K562 (cell line): ENCODE data around the gene ANKH. TPM values are rescaled to one million over a fixed set of nuclear protein-coding genes. Genes with fewer than 3 reads are reported as not detected.

Experiments used
- ATAC-seq: fragments of 200-7000 bp; cut with Tn5 transposase; 3 replicates; pipeline ENCODE4 v1.9.1; 2020; ENCODE audit warnings: moderate library complexity
- BruUV-seq: library from RNA; stranded (reverse); fragments of 400-500 nt; replicated peaks from 2 replicates; lab custom pipeline; 2021; lab: Mats Ljungman, UMichigan
- CTCF ChIA-PET: fragments of 300-600 bp; formaldehyde crosslinking; extraction: SDS; loops from one replicate; lab custom pipeline; 2021; ENCODE audit warnings: low intra/inter-chr PET ratio; lab: Yijun Ruan, JAX
- POLR2A ChIA-PET: fragments of 300-600, 350-650 bp; sonication (Branson Sonifier 250); formaldehyde crosslinking; extraction: SDS; loops from one replicate; lab custom pipeline; 2021; ENCODE audit warnings: antibody characterized with exemption, inconsistent platforms; lab: Yijun Ruan, JAX
- DNase-seq, 4 experiments: peaks; one replicate each; pipeline versions ENCODE4 v3.0.0 to v3.0.0-alpha.2; 2011 to 2018; ENCODE audit warnings: low spot score in 3 of 4, mixed read lengths in 3 of 4; ENCODE audit errors: extremely low read depth in 1 of 4
- FAIRE-seq: peaks from 2 replicates; lab custom pipeline; 2011; peaks lifted over from hg19 to GRCh38; lab: Jason Lieb, UNC
- H2AFZ ChIP-seq: 2 replicates; pipeline ENCODE4 v1.6.0; 2011; ENCODE audit warnings: low read depth, low read length, control low read depth, inconsistent platforms
- H3K27ac ChIP-seq: fragments of 200-600 bp; 3 replicates; pipeline ENCODE4 v1.8.0; 2011; ENCODE audit warnings: low read depth, mild to moderate bottlenecking, control low read depth, inconsistent platforms, low read length, moderate library complexity, mixed read lengths; ENCODE audit errors: extremely low read depth
- H3K27me3 ChIP-seq, 2 experiments: fragments of 300-600 bp in 1 of 2; 2 replicates in 1 of 2; 3 replicates in 1 of 2; pipeline versions ENCODE4 v1.6.0 to v1.8.0; 2011; ENCODE audit warnings: inconsistent platforms in 2 of 2, low read length in 2 of 2, mild to moderate bottlenecking in 1 of 2, mixed read lengths in 1 of 2, moderate library complexity in 1 of 2; ENCODE audit not compliant: control insufficient read depth in 2 of 2, insufficient read depth in 2 of 2
- H3K36me3 ChIP-seq: fragments of 300-600 bp; 3 replicates; pipeline ENCODE4 v1.8.0; 2011; ENCODE audit warnings: mild to moderate bottlenecking, low read length, inconsistent platforms; ENCODE audit not compliant: control insufficient read depth, insufficient read depth
- H3K4me1 ChIP-seq, 2 experiments: fragments of 200-600 bp in 1 of 2; replicated peaks in 1 of 2; 2 replicates in 1 of 2; 3 replicates in 1 of 2; pipeline versions ENCODE4 v1.5.1 to v1.8.0; 2011; ENCODE audit warnings: inconsistent platforms in 2 of 2, low read length in 2 of 2, mild to moderate bottlenecking in 1 of 2, mixed read lengths in 1 of 2, moderate library complexity in 1 of 2; ENCODE audit not compliant: control insufficient read depth in 2 of 2, insufficient read depth in 2 of 2
- H3K4me2 ChIP-seq: 2 replicates; pipeline ENCODE4 v1.6.1; 2011; ENCODE audit warnings: low read length, control low read depth, inconsistent platforms, mixed read lengths; ENCODE audit not compliant: insufficient read depth
- H3K4me3 ChIP-seq: fragments of 200-600 bp; sonication (generic), shearing (Covaris generic); 2 replicates; pipeline ENCODE4 v1.5.1; 2016; ENCODE audit warnings: control low read depth, inconsistent platforms
- H3K79me2 ChIP-seq: fragments of 200-600 bp; 3 replicates; pipeline ENCODE4 v1.8.0; 2011; ENCODE audit warnings: low read length, inconsistent platforms; ENCODE audit not compliant: control insufficient read depth, insufficient read depth
- H3K9ac ChIP-seq, 2 experiments: 2 replicates each; pipeline versions ENCODE4 v1.6.0 to v1.6.1; 2011; ENCODE audit warnings: low read depth in 2 of 2, low read length in 2 of 2, control low read depth in 1 of 2, inconsistent platforms in 1 of 2, mild to moderate bottlenecking in 1 of 2, mixed read lengths in 1 of 2; ENCODE audit not compliant: insufficient read depth in 1 of 2
- H3K9me1 ChIP-seq: one replicate; pipeline ENCODE4 v1.6.0; 2011; ENCODE audit warnings: inconsistent platforms, mild to moderate bottlenecking, low read length, moderate library complexity; ENCODE audit not compliant: control insufficient read depth, insufficient read depth
- H3K9me3 ChIP-seq: replicated peaks from 2 replicates; pipeline ENCODE4 v1.5.1; 2011; ENCODE audit warnings: low read depth, low read length, inconsistent platforms; ENCODE audit not compliant: control insufficient read depth, insufficient read depth
- H4K20me1 ChIP-seq: replicated peaks from 2 replicates; pipeline ENCODE4 v1.6.1; 2011; ENCODE audit warnings: low read length, inconsistent platforms, mixed read lengths; ENCODE audit not compliant: control insufficient read depth, insufficient read depth
- CAMTA2 ChIP-seq: fragments of 250-450 bp; sonication (Bioruptor Pico); conservative IDR thresholded peaks from 2 replicates; pipeline ENCODE4 v1.5.1; 2022
- CREB1 ChIP-seq, 2 experiments: sonication (generic) in 1 of 2; formaldehyde crosslinking in 1 of 2; IDR thresholded peaks; 2 replicates each; pipeline versions ENCODE4 v1.6.1 to v1.8.0; 2012 to 2022; ENCODE audit warnings: inconsistent platforms in 1 of 2, mild to moderate bottlenecking in 1 of 2, missing genetic modification reagents in 1 of 2, moderate library complexity in 1 of 2
- DMBX1 ChIP-seq: fragments of 250-450 bp; sonication (Bioruptor Pico); IDR thresholded peaks from 2 replicates; pipeline ENCODE4 v1.8.0; 2022; ENCODE audit warnings: inconsistent platforms, mild to moderate bottlenecking, moderate library complexity, borderline replicate concordance
- FOXM1 ChIP-seq, 2 experiments: fragments of 450-650 bp in 1 of 2; sonication (generic) in 1 of 2; formaldehyde crosslinking in 1 of 2; IDR thresholded peaks; 2 replicates each; pipeline versions ENCODE4 v1.6.1 to v1.9.0; 2017 to 2022; ENCODE audit warnings: low read depth in 2 of 2, mild to moderate bottlenecking in 2 of 2, missing genetic modification reagents in 1 of 2, moderate library complexity in 1 of 2
- KAT7 ChIP-seq: sonication (generic); formaldehyde crosslinking; IDR thresholded peaks from 2 replicates; pipeline ENCODE4 v1.8.0; 2022; ENCODE audit warnings: missing genetic modification reagents, mild to moderate bottlenecking, borderline replicate concordance
- NCOA4 ChIP-seq: fragments of 450-650 bp; IDR thresholded peaks from 2 replicates; pipeline ENCODE4 v1.6.1; 2018; ENCODE audit warnings: mild to moderate bottlenecking; ENCODE audit not compliant: partially characterized antibody
- SETDB1 ChIP-seq: IDR thresholded peaks from one replicate; pipeline ENCODE4 v1.6.1; 2012; ENCODE audit warnings: low read length, control low read depth, inconsistent platforms
- SOX6 ChIP-seq: fragments of 450-650 bp; IDR thresholded peaks from 2 replicates; pipeline ENCODE4 v1.6.1; 2014; ENCODE audit warnings: mild to moderate bottlenecking
- SRSF1 ChIP-seq: fragments of 200-400 bp; formaldehyde crosslinking; IDR thresholded peaks from 2 replicates; pipeline ENCODE4 v1.6.1; 2017; ENCODE audit warnings: mild to moderate bottlenecking, low read depth, low read length, moderate library complexity
- SRSF3 ChIP-seq: fragments of 200-400 bp; formaldehyde crosslinking; IDR thresholded peaks from 2 replicates; pipeline ENCODE4 v1.6.1; 2016; ENCODE audit warnings: mild to moderate bottlenecking, low read length, moderate library complexity; ENCODE audit not compliant: insufficient read depth
- ZBTB34 ChIP-seq: fragments of 250-450 bp; sonication (Bioruptor Pico); IDR thresholded peaks from 2 replicates; pipeline ENCODE4 v1.8.0; 2021; ENCODE audit warnings: mild to moderate bottlenecking, moderate library complexity
- ZNF584 ChIP-seq: fragments of 200-800 bp; sonication (Bioruptor generic); IDR thresholded peaks from 2 replicates; pipeline ENCODE4 v1.6.1; 2016; ENCODE audit warnings: low read depth, mild to moderate bottlenecking, missing genetic modification characterization, missing compliant biosample characterization
- WGBS: fragments of 100-300 bp; shearing (Covaris generic); methylation state at CpG from one replicate; pipeline ENCODE4 v1.1.6; 2016; ENCODE audit warnings: low coverage, mixed read lengths; ENCODE audit not compliant: insufficient coverage; ENCODE audit errors: missing lambda C conversion rate; 5-methylcytosine and 5-hydroxymethylcytosine counted together
- in situ Hi-C: fragments of 300-500 bp; cut with MboI; formaldehyde crosslinking; loops from 4 replicates; pipeline ENCODE4 v1.15.0; 2018; ENCODE audit warnings: inconsistent platforms, mixed read lengths
- intact Hi-C: fragments of 100-400 bp; cut with micrococcal nuclease; formaldehyde crosslinking; loops from 2 replicates; pipeline ENCODE4 v1.14.2; 2022
- polyA plus RNA-seq, 8 experiments: library from polyadenylated mRNA; depleted of rRNA in 4 of 8; stranded (reverse) in 5 of 8; unstranded in 3 of 8; fragments of >200 nt; fragmentation: Nextera tagmentation in 2 of 8; fragmentation: Illumina TruSeq in 1 of 8; extraction: Ambion mirVana in 2 of 8; extraction: Trizol in 1 of 8; gene quantifications; 2 replicates each; pipeline versions ENCODE4 v1.2.1 to v1.2.3, GENCODE V29; 2011 to 2014; ENCODE audit warnings: inconsistent platforms in 1 of 8, missing spikeins in 1 of 8
- total RNA-seq, 7 experiments: library from RNA; depleted of rRNA in 6 of 7; stranded (reverse); fragments of >200 nt in 6 of 7; fragmentation: Illumina TruSeq in 2 of 7; extraction: Trizol in 2 of 7; gene quantifications; 2 replicates each; pipeline versions ENCODE4 v1.2.1 to v1.2.3, GENCODE V29; 2011 to 2021; ENCODE audit warnings: low replicate concordance in 1 of 7
- TF ChIP-seq, protein P1 (sequence below): sonication (generic); formaldehyde crosslinking; IDR thresholded peaks from 2 replicates; pipeline ENCODE4 v1.8.0; 2022; ENCODE audit warnings: mild to moderate bottlenecking, missing genetic modification reagents

The ANKH gene
- total and polyA plus RNA-seq, 9 of the 15 experiments (the other 6 are each of a cell fraction or from before 2014, with no cell fraction given), result 0.79 to 12.2 (median 4.5) TPM

- Histone ChIP-seq H4K20me1 (no peaks in the 10 kb centered on the region), H3K27ac (no peak overlapping the region), H3K4me2 (no peak overlapping the region), H3K9ac (no peak overlapping the region), H3K9me1 (no peaks in the 10 kb centered on the region), H3K27me3 (peaks cover 8 to 28% of the 10 kb centered on the region in 2 experiments; a peak in 4 of 5 replicates), H3K4me3 (no peak overlapping the region), H3K36me3 (no peaks in the 10 kb centered on the region), H2AFZ (no peak overlapping the region), H3K9me3 (no peaks in the 10 kb centered on the region), H3K79me2 (no peaks in the 10 kb centered on the region), H3K4me1 (no peaks in the 10 kb centered on the region)
- FAIRE-seq (no peak), DNase-seq (no peak), ATAC-seq (no peak)
- intact Hi-C loops (no loop called here), in situ Hi-C loops (no loop called here)
- POLR2A ChIA-PET, result no interaction called here
- TF ChIP-seq FOXM1 (IDR thresholded peaks at IDR 0.05; ENCODE audit: low read depth) (no peak), FOXM1 (CRISPR knock-in tag; IDR thresholded peaks at IDR 0.05; ENCODE audit: low read depth) (no peak), ZNF584 (CRISPR knock-in tag) (no peak), CAMTA2 (CRISPR knock-in tag) (no peak), ZBTB34 (no peak), KAT7 (CRISPR knock-in tag) (no peak), CREB1 (IDR thresholded peaks at IDR 0.05) (no peak), CREB1 (CRISPR knock-in tag; IDR thresholded peaks at IDR 0.05) (no peak), SRSF1 (no peak), SOX6 (no peak), DMBX1 (CRISPR knock-in tag) (no peak), NCOA4 (no peak), SETDB1 (no peak), SRSF3 (no peak)
- TF ChIP-seq, protein P1, sequence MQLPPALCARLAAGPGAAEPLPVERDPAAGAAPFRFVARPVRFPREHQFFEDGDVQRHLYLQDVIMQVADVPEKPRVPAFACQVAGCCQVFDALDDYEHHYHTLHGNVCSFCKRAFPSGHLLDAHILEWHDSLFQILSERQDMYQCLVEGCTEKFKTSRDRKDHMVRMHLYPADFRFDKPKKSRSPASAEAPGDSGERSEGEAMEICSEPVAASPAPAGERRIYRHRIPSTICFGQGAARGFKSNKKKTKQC (CRISPR knock-in tag), result no peak
- CTCF ChIA-PET, result no interaction called here
- no TSS peak for BruUV-seq
- WGBS, result 22% methylated on average over 3 of the region's 3 CpGs
Measured at GRCh38 chr5:14739538-14739937, 132.0 kb downstream of the ANKH start.
